ENCODE results near the gene HDGFL2.
A peak's percentile ranks its signal among the peaks of the same experiment; 100 is the strongest.
"Not testable (repeated sequence)": the region's sequence is repeated elsewhere in the genome, so short reads cannot be mapped to it uniquely, and the experiment has no call there.

HDGFL2 gene

DNA sequence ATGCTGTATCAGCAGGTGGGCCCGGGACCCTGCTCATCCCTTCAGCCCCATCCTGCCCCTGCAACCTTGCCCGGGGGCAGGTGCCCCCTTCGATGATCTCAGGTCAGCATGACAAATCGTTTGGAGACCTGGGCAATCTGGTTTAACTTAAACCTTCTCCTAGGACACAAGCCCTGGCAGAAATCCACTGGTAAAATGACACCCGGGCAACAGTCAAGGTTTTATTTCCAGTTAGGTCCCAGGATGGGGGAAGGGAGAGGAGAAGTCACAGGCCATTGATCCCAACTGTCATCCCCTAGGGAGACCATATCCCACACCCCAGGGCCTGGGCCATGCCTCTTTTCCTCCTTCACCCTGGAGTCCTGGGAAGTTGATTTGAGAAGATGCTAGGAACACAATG lies 64.7 kb downstream of the HDGFL2 start:
- DNase-seq, result no peak

- no peak for DNase-seq
These were observed 66.0 kb downstream of the HDGFL2 start for GRCh38 chr19:4537953-4538600.

DNA sequence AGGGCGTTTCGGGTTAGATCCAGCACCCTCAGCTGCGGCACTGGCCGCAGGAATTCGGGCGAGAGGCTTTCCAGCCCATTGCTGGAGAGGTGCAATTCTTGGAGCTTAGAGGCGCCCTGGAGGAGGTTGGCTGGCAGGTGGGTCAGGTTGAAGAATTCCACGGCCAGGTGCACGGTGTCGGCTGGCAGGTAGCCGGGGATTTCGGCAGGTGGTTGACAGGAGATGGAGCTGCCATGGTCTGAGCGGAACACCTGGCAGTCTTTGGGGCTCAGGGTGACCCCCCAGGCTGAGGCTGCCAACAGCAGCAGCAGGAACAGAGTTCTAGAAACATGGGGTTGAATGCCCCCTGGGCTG lies 66.5 kb downstream of the HDGFL2 start:
- DNase-seq, result no peak

DNA sequence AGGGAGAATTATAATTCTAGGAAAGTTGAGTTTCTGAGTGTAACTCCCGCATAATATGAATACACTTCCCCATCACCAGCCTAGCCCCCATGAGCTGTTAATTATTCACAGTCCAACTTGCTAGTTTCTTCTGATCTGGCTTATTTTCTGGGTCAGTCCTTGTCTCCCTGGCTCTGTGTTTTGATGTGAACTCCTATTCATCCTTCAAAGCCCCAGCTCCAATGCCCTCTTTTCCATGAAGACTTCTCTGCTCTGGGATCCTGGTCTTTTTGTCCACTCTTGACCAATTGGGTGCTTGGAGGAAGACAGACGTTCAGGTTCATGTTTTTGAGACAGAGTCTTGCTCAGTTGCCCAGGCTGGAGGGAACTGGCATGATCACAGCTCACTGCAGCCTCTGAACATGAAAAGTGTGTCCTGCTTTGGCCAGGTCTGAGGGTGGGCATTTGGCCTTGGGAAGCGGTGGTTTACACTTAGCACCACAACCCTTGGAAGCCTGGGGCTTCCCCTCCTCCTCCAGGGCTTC lies 67.1 kb downstream of the HDGFL2 start:
- no peak for DNase-seq

GRCh38 chr19:4539693-4540581 lies 67.8 kb downstream of the HDGFL2 start, which contains the start of gene LRG1:
Gene LRG1, minus strand, starts transcription at chr19:4540036. Its CDS starts 23 bp downstream, at chr19:4540013.
- DNase-seq, result peak; percentile 33

GRCh38 chr19:4541114-4541805 lies 69.2 kb downstream of the HDGFL2 start:
- DNase-seq, result no peak

DNA sequence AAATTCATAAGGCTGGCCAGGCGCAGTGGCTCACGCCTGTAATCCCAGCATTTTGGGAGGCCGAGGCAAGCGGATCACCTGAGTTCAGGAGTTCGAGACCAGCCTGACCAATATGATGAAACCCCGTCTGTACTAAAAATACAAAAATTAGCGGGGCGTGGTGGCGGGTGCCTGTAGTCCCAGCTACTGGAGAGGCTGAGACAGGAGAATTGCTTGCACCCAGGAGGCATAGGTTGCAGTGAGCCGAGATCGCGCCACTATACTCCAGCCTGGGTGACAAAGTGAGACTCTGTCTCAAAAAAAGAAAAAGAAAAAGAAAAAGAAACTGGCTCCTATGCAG lies 69.7 kb downstream of the HDGFL2 start:
- DNase-seq, result not testable (repeated sequence)

GRCh38 chr19:4542896-4543841 lies 71.1 kb downstream of the HDGFL2 start:
- DNase-seq, result no peak

- DNase-seq, result no peak
These were observed 71.9 kb downstream of the HDGFL2 start for GRCh38 chr19:4543842-4544647.

- peak; percentile 49 for DNase-seq
These were observed 75.5 kb downstream of the HDGFL2 start for GRCh38 chr19:4547303-4548237.

DNA sequence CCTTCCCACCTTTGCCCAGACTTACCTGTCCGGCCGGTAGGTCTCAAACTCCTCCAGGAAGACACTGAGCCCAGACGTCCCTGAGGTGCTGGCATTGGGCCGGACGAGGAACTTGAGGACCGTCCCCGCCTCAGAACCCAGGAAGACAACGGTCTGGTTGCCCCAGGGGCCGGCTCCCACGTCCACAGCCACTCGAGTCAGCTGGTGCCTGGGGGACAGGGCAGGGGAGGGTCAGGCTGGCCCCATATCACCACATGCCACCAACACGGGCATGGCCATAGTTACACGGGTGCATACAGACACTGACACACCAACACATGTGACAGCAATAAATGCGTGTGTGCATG lies 76.1 kb downstream of the HDGFL2 start:
- DNase-seq, result no peak

DNA sequence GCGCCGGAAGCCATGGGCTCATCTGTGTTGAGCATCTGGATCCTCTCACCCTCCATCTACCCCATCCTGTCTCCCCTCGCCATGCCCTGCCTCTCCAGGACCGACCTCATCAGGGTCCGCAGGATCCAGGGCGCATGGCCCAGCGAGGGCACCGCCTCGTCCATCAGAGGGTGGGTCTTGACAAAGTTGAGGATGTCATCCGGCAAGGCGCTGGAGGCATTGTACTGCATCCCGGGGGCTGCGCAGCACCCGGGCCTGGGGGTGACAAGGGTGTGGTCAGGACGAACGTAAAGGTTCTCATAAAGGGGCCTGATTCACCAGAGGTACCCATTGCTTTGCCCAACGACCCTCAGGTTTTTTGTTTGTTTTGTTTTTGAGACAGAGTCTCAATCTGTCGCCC lies 77.9 kb downstream of the HDGFL2 start:
- no peak for DNase-seq

DNA sequence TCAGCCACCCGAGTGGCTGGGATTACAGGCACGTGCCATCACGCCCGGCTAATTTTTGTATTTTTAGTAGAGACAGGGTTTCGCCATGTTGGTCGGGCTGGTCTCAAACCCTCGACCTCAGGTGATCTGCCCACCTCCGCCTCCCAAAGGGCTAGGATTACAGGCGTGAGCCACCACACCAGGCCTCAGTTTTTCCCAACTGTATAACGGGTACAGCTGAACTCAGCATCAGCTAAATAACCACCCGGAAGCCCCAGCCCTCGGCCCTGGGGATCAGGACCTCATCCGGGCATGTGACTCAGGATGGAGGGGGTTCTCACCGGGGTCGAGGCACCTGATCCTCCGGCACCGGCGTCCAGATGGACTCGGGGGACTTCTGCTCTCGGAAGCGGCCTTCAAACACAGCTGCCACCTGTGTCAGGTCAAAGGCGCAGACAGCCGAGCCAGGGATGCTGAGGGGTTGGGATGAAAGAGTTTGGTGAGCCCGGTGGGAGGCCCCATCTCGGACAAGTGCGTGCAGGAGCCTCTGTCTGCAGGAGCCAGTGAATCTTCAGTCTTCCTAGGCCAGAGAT lies 78.5 kb downstream of the HDGFL2 start:
- no peak for DNase-seq
